ENCODE measurements around the gene IL18R1.

Gene IL18R1

DNA sequence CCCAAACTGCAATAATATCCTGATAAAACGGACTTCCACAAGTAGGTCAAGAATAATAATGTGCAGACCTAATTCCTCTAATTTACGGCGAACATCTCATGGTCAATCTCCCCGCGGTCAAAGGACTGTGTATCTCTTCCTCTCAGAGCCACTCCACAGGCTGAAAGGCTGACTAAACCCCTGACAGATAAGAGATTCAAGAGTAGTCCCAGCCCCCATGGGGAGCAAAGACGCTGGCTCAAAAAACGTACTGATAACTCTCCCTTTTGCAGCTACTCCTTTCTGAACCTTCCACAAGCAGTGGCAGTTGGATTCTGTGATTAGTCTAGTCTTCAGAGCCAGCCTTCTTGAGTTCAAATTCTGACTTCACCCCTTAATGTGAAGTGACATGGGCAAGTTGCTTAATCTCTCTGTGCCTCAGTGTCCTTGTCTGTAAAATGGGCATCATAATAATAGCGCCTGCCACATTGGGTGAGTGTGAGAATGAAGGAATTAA, 19.7 kb upstream of the IL18R1 start:
- TF ChIP-seq, protein P1, sequence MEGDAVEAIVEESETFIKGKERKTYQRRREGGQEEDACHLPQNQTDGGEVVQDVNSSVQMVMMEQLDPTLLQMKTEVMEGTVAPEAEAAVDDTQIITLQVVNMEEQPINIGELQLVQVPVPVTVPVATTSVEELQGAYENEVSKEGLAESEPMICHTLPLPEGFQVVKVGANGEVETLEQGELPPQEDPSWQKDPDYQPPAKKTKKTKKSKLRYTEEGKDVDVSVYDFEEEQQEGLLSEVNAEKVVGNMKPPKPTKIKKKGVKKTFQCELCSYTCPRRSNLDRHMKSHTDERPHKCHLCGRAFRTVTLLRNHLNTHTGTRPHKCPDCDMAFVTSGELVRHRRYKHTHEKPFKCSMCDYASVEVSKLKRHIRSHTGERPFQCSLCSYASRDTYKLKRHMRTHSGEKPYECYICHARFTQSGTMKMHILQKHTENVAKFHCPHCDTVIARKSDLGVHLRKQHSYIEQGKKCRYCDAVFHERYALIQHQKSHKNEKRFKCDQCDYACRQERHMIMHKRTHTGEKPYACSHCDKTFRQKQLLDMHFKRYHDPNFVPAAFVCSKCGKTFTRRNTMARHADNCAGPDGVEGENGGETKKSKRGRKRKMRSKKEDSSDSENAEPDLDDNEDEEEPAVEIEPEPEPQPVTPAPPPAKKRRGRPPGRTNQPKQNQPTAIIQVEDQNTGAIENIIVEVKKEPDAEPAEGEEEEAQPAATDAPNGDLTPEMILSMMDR (IDR thresholded peaks at IDR 0.05; ENCODE audit: low read depth, low read length): no peak
- DNase-seq (ENCODE audit: low read depth in 2 of 2): peak; percentile 22 to 42
- no peak overlapping the region for H3K4me3 ChIP-seq (replicated peaks in 1 of 2; ENCODE audit: low read depth in 2 of 2, low read length in 2 of 2)

DNA sequence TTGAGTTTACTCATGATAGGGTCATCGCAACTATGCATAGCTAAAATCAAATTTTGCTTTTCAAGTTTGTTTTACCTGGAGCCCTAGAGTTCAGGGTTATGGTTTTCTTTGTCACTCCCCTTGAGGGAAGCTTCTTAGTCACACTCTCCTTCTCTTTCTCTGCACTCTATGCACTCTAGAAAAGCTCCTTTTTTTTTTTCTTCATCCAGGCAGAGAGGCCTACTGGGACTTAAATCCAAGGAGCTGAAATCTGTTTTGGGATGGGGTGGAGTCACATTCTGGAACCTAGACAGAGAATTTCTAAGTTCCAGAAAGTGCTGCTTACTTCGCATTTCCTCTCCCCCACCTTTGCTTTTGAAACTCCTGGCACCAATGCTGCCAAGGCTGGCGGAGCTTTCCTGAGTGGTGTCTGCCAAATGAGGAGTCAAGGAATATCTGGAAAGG, 19.1 kb upstream of the IL18R1 start:
- DNase-seq (ENCODE audit: low read depth in 2 of 2): peak; percentile 82 to 91
- TF ChIP-seq, protein P1 (IDR thresholded peaks at IDR 0.05; ENCODE audit: low read depth, low read length): no peak
- peak overlapping the region in 1 of 2 donors; percentile 22 for H3K4me3 ChIP-seq (replicated peaks in 1 of 2; ENCODE audit: low read depth in 2 of 2, low read length in 2 of 2)

GRCh38 chr2:102337012-102337411, 18.6 kb upstream of the IL18R1 start:
- DNase-seq (ENCODE audit: low read depth in 2 of 2): peak; percentile 79 to 95
- H3K4me3 ChIP-seq (replicated peaks in 1 of 2; ENCODE audit: low read depth in 2 of 2, low read length in 2 of 2): peak overlapping the region in 1 of 2 donors; percentile 22
- TF ChIP-seq, protein P1 (IDR thresholded peaks at IDR 0.05; ENCODE audit: low read depth, low read length): no peak

GRCh38 chr2:102337481-102338386, 17.9 kb upstream of the IL18R1 start:
- no peak overlapping the region for H3K4me3 ChIP-seq (replicated peaks in 1 of 2; ENCODE audit: low read depth in 2 of 2, low read length in 2 of 2)
- TF ChIP-seq, protein P1 (IDR thresholded peaks at IDR 0.05; ENCODE audit: low read depth, low read length): no peak
- peak; percentile 44 to 74 for DNase-seq (ENCODE audit: low read depth in 2 of 2)

GRCh38 chr2:102340778-102341177, 14.8 kb upstream of the IL18R1 start:
- DNase-seq (ENCODE audit: low read depth in 2 of 2): peak in 1 of 2 donors; percentile 47
- no peak overlapping the region for H3K4me3 ChIP-seq (replicated peaks in 1 of 2; ENCODE audit: low read depth in 2 of 2, low read length in 2 of 2)
- TF ChIP-seq, protein P1 (IDR thresholded peaks at IDR 0.05; ENCODE audit: low read depth, low read length): no peak

GRCh38 chr2:102342888-102343287, 12.7 kb upstream of the IL18R1 start:
- DNase-seq (ENCODE audit: low read depth in 2 of 2): peak; percentile 40 to 55
- TF ChIP-seq, protein P1 (IDR thresholded peaks at IDR 0.05; ENCODE audit: low read depth, low read length): peak; percentile 41

More at GRCh38 chr2:102342888-102343287, 12.7 kb upstream of the IL18R1 start:
- H3K4me3 ChIP-seq (replicated peaks in 1 of 2; ENCODE audit: low read depth in 2 of 2, low read length in 2 of 2): no peak overlapping the region

Data from cardiac fibroblast (primary cell).